ENCODE results near the gene BAHCC1. TPM values are rescaled to one million over a fixed set of nuclear protein-coding genes. Genes with fewer than 3 reads are reported as not detected.

BAHCC1 gene
- total and polyA plus RNA-seq, 2 donors (not counting 3 experiments of a cell fraction or from before 2014, with no cell fraction given): 4.7 to 11.6 TPM

- Histone ChIP-seq H3K9me1 (replicated peaks; ENCODE audit: control insufficient read depth, extremely low read depth, insufficient read depth, low read length) (no peaks in the 10 kb centered on the region), H3K4me2 (ENCODE audit: insufficient read depth, low read length) (no peak overlapping the region), H3K27ac (ENCODE audit: insufficient read depth, low read depth, low read length) (no peak overlapping the region), H3K27me3 (ENCODE audit: control insufficient read depth in 2 of 2, insufficient read depth in 2 of 2, low read length in 2 of 2) (peaks cover 0 to 5% of the 10 kb centered on the region in 2 experiments), H3K4me1 (ENCODE audit: control insufficient read depth, extremely low read depth, insufficient read depth, low read length) (no peaks in the 10 kb centered on the region), H3K79me2 (ENCODE audit: control insufficient read depth, insufficient read depth, low read length) (no peaks in the 10 kb centered on the region), H2AFZ (ENCODE audit: low read depth, low read length) (no peak overlapping the region), H4K20me1 (replicated peaks; ENCODE audit: control insufficient read depth, extremely low read depth, insufficient read depth, low read length) (no peaks in the 10 kb centered on the region), H3K9ac (replicated peaks; ENCODE audit: extremely low read depth, insufficient read depth, low read length) (no peak overlapping the region), H3K4me3 (replicated peaks in 1 of 3; ENCODE audit: insufficient read depth in 1 of 3, low read depth in 1 of 3, low read length in 3 of 3) (no peak overlapping the region), H3K36me3 (ENCODE audit: control insufficient read depth in 2 of 2, extremely low read depth in 1 of 2, insufficient read depth in 2 of 2, low read length in 2 of 2) (no peaks in the 10 kb centered on the region), H3K9me3 (replicated peaks; ENCODE audit: control insufficient read depth, insufficient read depth, low read length) (no peaks in the 10 kb centered on the region)
- intact Hi-C loops (cut with micrococcal nuclease): no loop called here
- FAIRE-seq (no peak), DNase-seq (ENCODE audit: low read depth, low spot score) (no peak)
- TF ChIP-seq CTCF (IDR thresholded peaks at IDR 0.05; ENCODE audit: extremely low read depth in 1 of 2, insufficient read depth in 1 of 2, low read depth in 1 of 2, low read length in 2 of 2) (no peak), MYC (IDR thresholded peaks at IDR 0.05; ENCODE audit: low read depth, low read length) (no peak), EZH2 (IDR thresholded peaks at IDR 0.05; ENCODE audit: borderline replicate concordance, low read depth, low read length, severe bottlenecking) (no peak), MAX (IDR thresholded peaks at IDR 0.05; ENCODE audit: insufficient read depth, insufficient read length) (no peak), GATA2 (IDR thresholded peaks at IDR 0.05; ENCODE audit: insufficient read depth, insufficient read length, low read depth, low read length) (no peak)
- POLR2A ChIA-PET: no interaction called here
- no TSS peak for BruUV-seq (replicated peaks)
- dilution Hi-C loops (cut with MboI; ENCODE audit: extremely low pct_ligation_motif_present, low sequenced_read_pairs): no loop called here
- CTCF ChIA-PET: no interaction called here
Observed at GRCh38 chr17:81378941-81379511, 16.2 kb upstream of the BAHCC1 start.

- intact Hi-C loops (cut with micrococcal nuclease) (no loop called here), dilution Hi-C loops (cut with MboI; ENCODE audit: extremely low pct_ligation_motif_present, low sequenced_read_pairs) (no loop called here)
- Histone ChIP-seq H3K9me1 (replicated peaks; ENCODE audit: control insufficient read depth, extremely low read depth, insufficient read depth, low read length) (no peaks in the 10 kb centered on the region), H2AFZ (ENCODE audit: low read depth, low read length) (no peak overlapping the region), H3K9me3 (replicated peaks; ENCODE audit: control insufficient read depth, insufficient read depth, low read length) (no peaks in the 10 kb centered on the region), H3K27ac (ENCODE audit: insufficient read depth, low read depth, low read length) (no peak overlapping the region), H3K27me3 (ENCODE audit: control insufficient read depth in 2 of 2, insufficient read depth in 2 of 2, low read length in 2 of 2) (peaks cover 0 to 5% of the 10 kb centered on the region in 2 experiments), H3K9ac (replicated peaks; ENCODE audit: extremely low read depth, insufficient read depth, low read length) (no peak overlapping the region), H4K20me1 (replicated peaks; ENCODE audit: control insufficient read depth, extremely low read depth, insufficient read depth, low read length) (no peaks in the 10 kb centered on the region), H3K4me1 (ENCODE audit: control insufficient read depth, extremely low read depth, insufficient read depth, low read length) (no peaks in the 10 kb centered on the region), H3K36me3 (ENCODE audit: control insufficient read depth in 2 of 2, extremely low read depth in 1 of 2, insufficient read depth in 2 of 2, low read length in 2 of 2) (no peaks in the 10 kb centered on the region), H3K4me2 (ENCODE audit: insufficient read depth, low read length) (no peak overlapping the region), H3K4me3 (replicated peaks in 1 of 3; ENCODE audit: insufficient read depth in 1 of 3, low read depth in 1 of 3, low read length in 3 of 3) (no peak overlapping the region), H3K79me2 (ENCODE audit: control insufficient read depth, insufficient read depth, low read length) (no peaks in the 10 kb centered on the region)
- no peak for TF ChIP-seq JUN (IDR thresholded peaks at IDR 0.05; ENCODE audit: borderline replicate concordance, insufficient read depth, insufficient read length, low read depth)
- POLR2A ChIA-PET: no interaction called here
- CTCF ChIA-PET: no interaction called here
- FAIRE-seq (no peak), DNase-seq (ENCODE audit: low read depth, low spot score) (no peak)
- BruUV-seq (replicated peaks): no TSS peak
Observed at GRCh38 chr17:81379523-81379942, 15.7 kb upstream of the BAHCC1 start.

Data from endothelial cell of umbilical vein (primary cell).